Panc1 (cell line): ENCODE data around the gene UBE3B. TPM values are rescaled to one million over a fixed set of nuclear protein-coding genes. Genes with fewer than 3 reads are reported as not detected.

Source experiments
- ATAC-seq: fragments of 200-7000 bp; cut with Tn5 transposase; 2 replicates; pipeline ENCODE4 v1.9.1; 2020; ENCODE audit warnings: mild to moderate bottlenecking, moderate library complexity
- BruUV-seq: library from RNA; stranded (reverse); fragments of 400-500 nt; replicated peaks from 2 replicates; lab custom pipeline; 2021; lab: Mats Ljungman, UMichigan
- CTCF ChIA-PET: fragments of 300-600 bp; sonication (Branson Sonifier 250); formaldehyde crosslinking; loops from one replicate; lab custom pipeline; 2022; ENCODE audit warnings: antibody characterized with exemption; lab: Charles Lee
- POLR2A ChIA-PET: fragments of 300-600 bp; sonication (Branson Sonifier 250); formaldehyde crosslinking; loops from one replicate; lab custom pipeline; 2022; ENCODE audit warnings: antibody characterized with exemption; lab: Charles Lee
- DNase-seq: peaks from one replicate; pipeline ENCODE4 v3.0.0-alpha.2; 2010; ENCODE audit warnings: low read depth, low spot score
- H3K27ac ChIP-seq: 2 replicates; pipeline ENCODE4 v1.5.1; 2011; ENCODE audit warnings: mild to moderate bottlenecking, low read length, inconsistent platforms
- H3K27me3 ChIP-seq: fragments of 200-500 bp; sonication (Bioruptor generic); 2 replicates; pipeline ENCODE4 v1.6.0; 2014; ENCODE audit warnings: low read length, inconsistent platforms; ENCODE audit not compliant: control insufficient read depth, insufficient read depth
- H3K36me3 ChIP-seq: fragments of 200-500 bp; sonication (Bioruptor generic); 2 replicates; pipeline ENCODE4 v1.5.1; 2014; ENCODE audit warnings: inconsistent platforms, mild to moderate bottlenecking, low read length, moderate library complexity; ENCODE audit not compliant: control insufficient read depth, insufficient read depth
- H3K4me1 ChIP-seq: 2 replicates; pipeline ENCODE4 v1.5.1; 2011; ENCODE audit warnings: inconsistent platforms, mild to moderate bottlenecking, low read length, moderate library complexity; ENCODE audit not compliant: control insufficient read depth, insufficient read depth
- H3K4me3 ChIP-seq, 2 experiments: 2 replicates each; pipeline ENCODE4 v1.5.1; 2011 to 2012; ENCODE audit warnings: low read depth in 2 of 2, low read length in 2 of 2, mild to moderate bottlenecking in 2 of 2, inconsistent platforms in 1 of 2, moderate library complexity in 1 of 2
- H3K9me3 ChIP-seq: fragments of 200-500 bp; sonication (Bioruptor generic); 2 replicates; pipeline ENCODE4 v1.5.1; 2014; ENCODE audit warnings: low read depth, mild to moderate bottlenecking, inconsistent platforms, low read length, moderate library complexity; ENCODE audit not compliant: control insufficient read depth, insufficient read depth
- POLR2AphosphoS5 ChIP-seq: IDR thresholded peaks from 2 replicates; pipeline ENCODE4 v1.6.1; 2012; ENCODE audit warnings: mild to moderate bottlenecking, low read depth, low read length, moderate library complexity
- SIN3A ChIP-seq: IDR thresholded peaks from 2 replicates; pipeline ENCODE4 v1.6.1; 2012; ENCODE audit warnings: low read depth, mild to moderate bottlenecking, low read length, moderate library complexity, borderline replicate concordance; ENCODE audit not compliant: insufficient read depth
- TCF7L2 ChIP-seq: IDR thresholded peaks from 2 replicates; pipeline ENCODE4 v1.6.1; 2011; ENCODE audit warnings: mild to moderate bottlenecking, low read depth, low read length, inconsistent platforms
- in situ Hi-C: cut with HindIII; loops from 2 replicates; pipeline ENCODE4 v1.10.0; 2016; ENCODE audit warnings: low sequenced_read_pairs, low pct_unique_long_range_greater_than_20kb
- intact Hi-C: fragments of 100-400 bp; cut with micrococcal nuclease; formaldehyde crosslinking; loops from one replicate; pipeline ENCODE4 v1.10.0; 2022; ENCODE audit not compliant: unreplicated experiment
- total RNA-seq: library from RNA; stranded (reverse); gene quantifications from one replicate; pipeline ENCODE4 v1.2.1, GENCODE V29; 2021; ENCODE audit not compliant: unreplicated experiment
- TF ChIP-seq, protein P1 (sequence below), 2 experiments: IDR thresholded peaks; 2 replicates each; pipeline ENCODE4 v1.6.1; 2011 to 2012; ENCODE audit warnings: low read depth in 2 of 2, control low read depth in 1 of 2, low read length in 1 of 2, mild to moderate bottlenecking in 1 of 2, moderate library complexity in 1 of 2; ENCODE audit not compliant: insufficient read depth in 1 of 2
- TF ChIP-seq, protein P2 (sequence below): fragments of 450-650 bp; IDR thresholded peaks from 2 replicates; pipeline ENCODE4 v1.5.1; 2017; ENCODE audit warnings: mild to moderate bottlenecking

UBE3B gene
- total RNA-seq, 1 experiment from 2014 or later: 38.9 TPM

DNA sequence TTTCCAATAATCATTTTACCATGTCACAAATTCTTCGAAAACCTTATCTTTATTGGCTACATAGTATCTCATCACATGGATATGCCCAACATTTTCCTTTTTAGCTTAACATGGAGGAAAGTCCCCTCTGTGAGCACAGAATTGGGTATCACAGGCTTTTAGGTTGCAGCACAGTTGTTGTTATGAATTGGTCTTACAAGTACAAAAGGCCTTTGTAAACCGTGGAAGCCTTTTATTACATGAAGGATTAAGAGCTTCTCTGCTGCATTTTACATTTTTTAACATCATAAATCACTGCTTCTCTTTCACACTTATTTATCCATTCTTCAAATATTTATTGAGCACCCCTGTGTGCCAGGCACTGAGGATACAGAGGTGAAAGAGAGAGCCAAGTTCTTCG lies 26.2 kb downstream of the UBE3B start:
- Histone ChIP-seq H3K4me3 (no peak overlapping the region), H3K36me3 (peaks cover 16% of the 10 kb centered on the region; the same call in 1 of the 2 replicates), H3K27ac (no peak overlapping the region), H3K9me3 (no peaks in the 10 kb centered on the region), H3K27me3 (no peaks in the 10 kb centered on the region), H3K4me1 (no peaks in the 10 kb centered on the region)
- no peak for DNase-seq
- in situ Hi-C loops (no loop called here), intact Hi-C loops (no loop called here)
- TF ChIP-seq, protein P1, sequence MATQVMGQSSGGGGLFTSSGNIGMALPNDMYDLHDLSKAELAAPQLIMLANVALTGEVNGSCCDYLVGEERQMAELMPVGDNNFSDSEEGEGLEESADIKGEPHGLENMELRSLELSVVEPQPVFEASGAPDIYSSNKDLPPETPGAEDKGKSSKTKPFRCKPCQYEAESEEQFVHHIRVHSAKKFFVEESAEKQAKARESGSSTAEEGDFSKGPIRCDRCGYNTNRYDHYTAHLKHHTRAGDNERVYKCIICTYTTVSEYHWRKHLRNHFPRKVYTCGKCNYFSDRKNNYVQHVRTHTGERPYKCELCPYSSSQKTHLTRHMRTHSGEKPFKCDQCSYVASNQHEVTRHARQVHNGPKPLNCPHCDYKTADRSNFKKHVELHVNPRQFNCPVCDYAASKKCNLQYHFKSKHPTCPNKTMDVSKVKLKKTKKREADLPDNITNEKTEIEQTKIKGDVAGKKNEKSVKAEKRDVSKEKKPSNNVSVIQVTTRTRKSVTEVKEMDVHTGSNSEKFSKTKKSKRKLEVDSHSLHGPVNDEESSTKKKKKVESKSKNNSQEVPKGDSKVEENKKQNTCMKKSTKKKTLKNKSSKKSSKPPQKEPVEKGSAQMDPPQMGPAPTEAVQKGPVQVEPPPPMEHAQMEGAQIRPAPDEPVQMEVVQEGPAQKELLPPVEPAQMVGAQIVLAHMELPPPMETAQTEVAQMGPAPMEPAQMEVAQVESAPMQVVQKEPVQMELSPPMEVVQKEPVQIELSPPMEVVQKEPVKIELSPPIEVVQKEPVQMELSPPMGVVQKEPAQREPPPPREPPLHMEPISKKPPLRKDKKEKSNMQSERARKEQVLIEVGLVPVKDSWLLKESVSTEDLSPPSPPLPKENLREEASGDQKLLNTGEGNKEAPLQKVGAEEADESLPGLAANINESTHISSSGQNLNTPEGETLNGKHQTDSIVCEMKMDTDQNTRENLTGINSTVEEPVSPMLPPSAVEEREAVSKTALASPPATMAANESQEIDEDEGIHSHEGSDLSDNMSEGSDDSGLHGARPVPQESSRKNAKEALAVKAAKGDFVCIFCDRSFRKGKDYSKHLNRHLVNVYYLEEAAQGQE (IDR thresholded peaks at IDR 0.05; ENCODE audit: insufficient read depth in 1 of 2, low read depth in 2 of 2, low read length in 1 of 2): no peak
- TF ChIP-seq, protein P2, sequence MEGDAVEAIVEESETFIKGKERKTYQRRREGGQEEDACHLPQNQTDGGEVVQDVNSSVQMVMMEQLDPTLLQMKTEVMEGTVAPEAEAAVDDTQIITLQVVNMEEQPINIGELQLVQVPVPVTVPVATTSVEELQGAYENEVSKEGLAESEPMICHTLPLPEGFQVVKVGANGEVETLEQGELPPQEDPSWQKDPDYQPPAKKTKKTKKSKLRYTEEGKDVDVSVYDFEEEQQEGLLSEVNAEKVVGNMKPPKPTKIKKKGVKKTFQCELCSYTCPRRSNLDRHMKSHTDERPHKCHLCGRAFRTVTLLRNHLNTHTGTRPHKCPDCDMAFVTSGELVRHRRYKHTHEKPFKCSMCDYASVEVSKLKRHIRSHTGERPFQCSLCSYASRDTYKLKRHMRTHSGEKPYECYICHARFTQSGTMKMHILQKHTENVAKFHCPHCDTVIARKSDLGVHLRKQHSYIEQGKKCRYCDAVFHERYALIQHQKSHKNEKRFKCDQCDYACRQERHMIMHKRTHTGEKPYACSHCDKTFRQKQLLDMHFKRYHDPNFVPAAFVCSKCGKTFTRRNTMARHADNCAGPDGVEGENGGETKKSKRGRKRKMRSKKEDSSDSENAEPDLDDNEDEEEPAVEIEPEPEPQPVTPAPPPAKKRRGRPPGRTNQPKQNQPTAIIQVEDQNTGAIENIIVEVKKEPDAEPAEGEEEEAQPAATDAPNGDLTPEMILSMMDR: no peak
- TF ChIP-seq TCF7L2: no peak
- TF ChIP-seq POLR2AphosphoS5: no peak
- TF ChIP-seq SIN3A: no peak
- ATAC-seq: no peak
- POLR2A ChIA-PET: no interaction called here
- CTCF ChIA-PET: no interaction called here
- no TSS peak for BruUV-seq

DNA sequence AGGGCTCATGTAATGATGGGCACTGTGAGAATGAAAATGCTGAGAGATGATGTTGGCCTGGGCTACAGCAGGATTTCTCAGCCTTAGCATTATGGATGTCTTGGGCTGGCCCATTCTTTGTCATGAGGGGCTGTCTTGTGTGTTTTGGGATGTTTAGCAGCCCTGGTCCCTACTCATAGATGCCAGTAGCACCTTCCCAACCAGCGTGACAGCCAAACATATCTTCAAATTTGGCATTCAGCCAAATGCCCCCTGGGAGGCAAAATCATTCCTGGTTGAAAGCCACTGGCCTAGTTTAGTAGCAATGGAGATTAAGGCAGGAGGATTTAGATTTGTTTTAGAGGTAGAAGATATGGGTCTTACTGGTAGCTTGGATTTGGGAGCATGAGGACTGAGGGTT lies 26.6 kb downstream of the UBE3B start:
- intact Hi-C loops: no loop called here
- ChIA-PET CTCF (no interaction called here), POLR2A (no interaction called here)
- Histone ChIP-seq H3K27ac (no peak overlapping the region), H3K4me1 (no peaks in the 10 kb centered on the region), H3K9me3 (no peaks in the 10 kb centered on the region), H3K36me3 (peaks cover 16% of the 10 kb centered on the region; the same call in 1 of the 2 replicates), H3K27me3 (no peaks in the 10 kb centered on the region), H3K4me3 (no peak overlapping the region)
- DNase-seq (no peak), ATAC-seq (no peak)
- in situ Hi-C loops: no loop called here
- no TSS peak for BruUV-seq
- TF ChIP-seq POLR2AphosphoS5 (no peak), SIN3A (no peak), TCF7L2 (no peak)
- TF ChIP-seq, protein P1 (IDR thresholded peaks at IDR 0.05; ENCODE audit: insufficient read depth in 1 of 2, low read depth in 2 of 2, low read length in 1 of 2): no peak
- TF ChIP-seq, protein P2: no peak
